H1 (cell line): ENCODE measurements around the gene NOL4L. TPM values are rescaled to one million over a fixed set of nuclear protein-coding genes. Genes with fewer than 3 reads are reported as not detected.

Source experiments
- CTCF ChIA-PET: fragments of 300-600 bp; sonication (Branson Sonifier 250); formaldehyde crosslinking; loops from one replicate; lab custom pipeline; 2021; ENCODE audit not compliant: partially characterized antibody; lab: Charles Lee
- POLR2A ChIA-PET: fragments of 300-600 bp; sonication (Branson Sonifier 250); formaldehyde crosslinking; loops from one replicate; lab custom pipeline; 2021; ENCODE audit warnings: inconsistent platforms; ENCODE audit not compliant: partially characterized antibody; lab: Charles Lee
- DNase-seq, 2 experiments: peaks; one replicate each; pipeline versions ENCODE4 v3.0.0 to v3.0.0-alpha.2; 2010 to 2022; ENCODE audit warnings: low spot score in 2 of 2, low read depth in 1 of 2, mixed read lengths in 1 of 2
- FAIRE-seq: peaks from 2 replicates; lab custom pipeline; 2011; peaks lifted over from hg19 to GRCh38; lab: Jason Lieb, UNC
- H2AFZ ChIP-seq: 2 replicates; pipeline ENCODE4 v1.8.1; 2012; ENCODE audit warnings: low read length, inconsistent platforms
- H2AK5ac ChIP-seq: 2 replicates; pipeline ENCODE4 v1.6.1; 2013; ENCODE audit warnings: low read depth, low read length
- H2BK120ac ChIP-seq: replicated peaks from 2 replicates; pipeline ENCODE3; 2013; ENCODE audit warnings: low read depth, low read length, inconsistent platforms
- H2BK12ac ChIP-seq: 2 replicates; pipeline ENCODE4 v1.6.1; 2013; ENCODE audit warnings: low read depth, low read length
- H2BK15ac ChIP-seq: 2 replicates; pipeline ENCODE4 v1.6.1; 2013; ENCODE audit warnings: low read length
- H2BK20ac ChIP-seq: 2 replicates; pipeline ENCODE4 v1.6.1; 2013; ENCODE audit warnings: low read length
- H2BK5ac ChIP-seq: 2 replicates; pipeline ENCODE4 v1.6.1; 2013; ENCODE audit warnings: low read depth, low read length
- H3K14ac ChIP-seq: 2 replicates; pipeline ENCODE4 v1.6.1; 2013; ENCODE audit warnings: inconsistent platforms; ENCODE audit not compliant: insufficient read length
- H3K18ac ChIP-seq: 2 replicates; pipeline ENCODE4 v1.6.1; 2013; ENCODE audit warnings: low read length; ENCODE audit errors: extremely low read depth
- H3K23ac ChIP-seq: 2 replicates; pipeline ENCODE4 v1.6.1; 2013; ENCODE audit warnings: inconsistent platforms; ENCODE audit not compliant: insufficient read length
- H3K23me2 ChIP-seq: 2 replicates; pipeline ENCODE4 v1.6.1; 2013; ENCODE audit warnings: low read depth, low read length
- H3K27ac ChIP-seq: 2 replicates; pipeline ENCODE4 v1.6.1; 2011; ENCODE audit warnings: low read depth, low read length, inconsistent platforms
- H3K27me3 ChIP-seq, 4 experiments: replicated peaks in 1 of 4; 1 replicate in 1 of 4; 2 replicates in 3 of 4; pipeline versions ENCODE4 v1.6.1 to v1.8.1; 2011 to 2013; ENCODE audit warnings: low read length in 3 of 4, mild to moderate bottlenecking in 3 of 4, inconsistent platforms in 2 of 4, mixed read lengths in 2 of 4, moderate library complexity in 1 of 4; ENCODE audit not compliant: control insufficient read depth in 3 of 4, insufficient read depth in 3 of 4; ENCODE audit errors: extremely low read depth in 1 of 4
- H3K36me3 ChIP-seq, 4 experiments: 2 replicates each; pipeline versions ENCODE4 v1.6.1 to v1.8.1; 2011 to 2013; ENCODE audit warnings: mild to moderate bottlenecking in 4 of 4, low read length in 3 of 4, moderate library complexity in 2 of 4, control low read depth in 1 of 4, inconsistent platforms in 1 of 4; ENCODE audit not compliant: insufficient read depth in 4 of 4, control insufficient read depth in 2 of 4
- H3K4ac ChIP-seq: replicated peaks from 2 replicates; pipeline ENCODE3; 2013; ENCODE audit warnings: low read length, low read depth, mixed read lengths, inconsistent platforms; ENCODE audit not compliant: insufficient read length
- H3K4me1 ChIP-seq, 4 experiments: replicated peaks in 1 of 4; 1 replicate in 1 of 4; 2 replicates in 3 of 4; pipeline versions ENCODE4 v1.6.1 to v1.8.1; 2011 to 2013; ENCODE audit warnings: low read length in 3 of 4, inconsistent platforms in 2 of 4, mixed read lengths in 1 of 4; ENCODE audit not compliant: insufficient read depth in 4 of 4, control insufficient read depth in 3 of 4
- H3K4me2 ChIP-seq, 2 experiments: 2 replicates each; pipeline versions ENCODE4 v1.6.1 to v1.8.1; 2011 to 2013; ENCODE audit warnings: low read depth in 2 of 2, low read length in 2 of 2, control low read depth in 1 of 2, inconsistent platforms in 1 of 2, mild to moderate bottlenecking in 1 of 2; ENCODE audit not compliant: insufficient read depth in 1 of 2
- H3K4me3 ChIP-seq, 4 experiments: fragments of 200-600, 300-600 bp in 1 of 4; sonication (generic), shearing (Covaris generic), sonication (Bioruptor Twin) in 1 of 4; 2 replicates each; pipeline versions ENCODE4 v1.5.1 to v1.8.1; 2011 to 2016; ENCODE audit warnings: low read length in 4 of 4, low read depth in 3 of 4, control low read depth in 2 of 4, inconsistent platforms in 2 of 4, mild to moderate bottlenecking in 2 of 4, mixed read lengths in 1 of 4, moderate library complexity in 1 of 4; ENCODE audit not compliant: insufficient read depth in 2 of 4; ENCODE audit errors: extremely low read depth in 1 of 4
- H3K56ac ChIP-seq: replicated peaks from 2 replicates; pipeline ENCODE3; 2013; ENCODE audit warnings: low read depth, mild to moderate bottlenecking, mixed read lengths, low read length, inconsistent platforms; ENCODE audit not compliant: insufficient read length
- H3K79me1 ChIP-seq: 2 replicates; pipeline ENCODE4 v1.6.1; 2013; ENCODE audit warnings: low read depth, low read length, control low read depth
- H3K79me2 ChIP-seq, 2 experiments: 2 replicates each; pipeline versions ENCODE4 v1.6.1 to v1.8.1; 2012 to 2013; ENCODE audit warnings: low read length in 2 of 2, mild to moderate bottlenecking in 2 of 2, inconsistent platforms in 1 of 2; ENCODE audit not compliant: insufficient read depth in 2 of 2, control insufficient read depth in 1 of 2
- H3K9ac ChIP-seq, 4 experiments: replicated peaks in 1 of 4; 1 replicate in 1 of 4; 2 replicates in 3 of 4; pipeline versions ENCODE4 v1.6.1 to v1.8.1; 2011 to 2013; ENCODE audit warnings: low read depth in 3 of 4, low read length in 3 of 4, control low read depth in 2 of 4, mild to moderate bottlenecking in 2 of 4, moderate library complexity in 2 of 4, inconsistent platforms in 1 of 4; ENCODE audit errors: extremely low read depth in 1 of 4
- H3K9me3 ChIP-seq, 2 experiments: 2 replicates each; pipeline versions ENCODE4 v1.6.1 to v1.8.1; 2012 to 2013; ENCODE audit warnings: mild to moderate bottlenecking in 2 of 2, moderate library complexity in 2 of 2, control low read depth in 1 of 2, inconsistent platforms in 1 of 2, low read depth in 1 of 2, low read length in 1 of 2, mixed read lengths in 1 of 2; ENCODE audit not compliant: insufficient read depth in 2 of 2
- H4K20me1 ChIP-seq, 2 experiments: replicated peaks in 1 of 2; 2 replicates each; pipeline versions ENCODE3 to v1.8.1; 2011 to 2013; ENCODE audit warnings: inconsistent platforms in 2 of 2, low read length in 2 of 2, mild to moderate bottlenecking in 1 of 2; ENCODE audit not compliant: insufficient read depth in 2 of 2, control insufficient read depth in 1 of 2
- H4K5ac ChIP-seq: 2 replicates; pipeline ENCODE4 v1.6.1; 2013; ENCODE audit warnings: low read length, low read depth, mixed read lengths, inconsistent platforms; ENCODE audit not compliant: insufficient read length
- H4K8ac ChIP-seq: 2 replicates; pipeline ENCODE4 v1.8.0; 2013; ENCODE audit warnings: mild to moderate bottlenecking, moderate library complexity, low read length, inconsistent platforms; ENCODE audit not compliant: insufficient read depth; ENCODE audit errors: extremely low read depth
- H4K91ac ChIP-seq: replicated peaks from 2 replicates; pipeline ENCODE3; 2013; ENCODE audit warnings: low read length, mixed read lengths, inconsistent platforms; ENCODE audit not compliant: insufficient read length
- ATF3 ChIP-seq: IDR thresholded peaks from 2 replicates; pipeline ENCODE4 v1.6.1; 2011; ENCODE audit warnings: low read depth, mild to moderate bottlenecking, low read length; ENCODE audit not compliant: insufficient read depth
- BACH1 ChIP-seq: IDR thresholded peaks from 2 replicates; pipeline ENCODE4 v1.6.1; 2012; ENCODE audit warnings: low read length, improper control_type of control experiment
- CBX8 ChIP-seq: fragments of 300-800, 300-1000 bp; sonication (generic); IDR thresholded peaks from 2 replicates; pipeline ENCODE4 v1.7.1; 2016; ENCODE audit warnings: low read depth, low read length, borderline replicate concordance
- EGR1 ChIP-seq: IDR thresholded peaks from 2 replicates; pipeline ENCODE4 v1.6.1; 2011; ENCODE audit warnings: low read depth, low read length, borderline replicate concordance
- EZH2 ChIP-seq: fragments of 200-600 bp; sonication (generic); IDR thresholded peaks from 2 replicates; pipeline ENCODE4 v1.7.1; 2012; ENCODE audit warnings: low read depth, mild to moderate bottlenecking, moderate library complexity, low read length, inconsistent platforms; ENCODE audit not compliant: severe bottlenecking
- HDAC2 ChIP-seq, 2 experiments: fragments of 300-600 bp in 1 of 2; sonication (generic) in 1 of 2; IDR thresholded peaks; 2 replicates each; pipeline ENCODE4 v1.6.1; 2011 to 2012; ENCODE audit warnings: low read depth in 2 of 2, low read length in 2 of 2, mild to moderate bottlenecking in 2 of 2, moderate library complexity in 2 of 2, borderline replicate concordance in 1 of 2, inconsistent platforms in 1 of 2
- HDAC6 ChIP-seq: IDR thresholded peaks from one replicate; pipeline ENCODE4 v1.7.1; 2012; ENCODE audit warnings: low read depth, mild to moderate bottlenecking, inconsistent platforms, low read length, moderate library complexity
- TEAD4 ChIP-seq: IDR thresholded peaks from 2 replicates; pipeline ENCODE4 v1.6.1; 2012; ENCODE audit warnings: low read depth, low read length, inconsistent platforms, mixed read lengths
- USF2 ChIP-seq: IDR thresholded peaks from 2 replicates; pipeline ENCODE4 v1.6.1; 2011; ENCODE audit warnings: low read length, improper control_type of control experiment
- WGBS, 2 experiments: shearing (Covaris generic) in 1 of 2; methylation state at CpG; one replicate each; pipeline versions ENCODE4 v1.1.6 to v1.1.7; 2013 to 2015; ENCODE audit warnings: low lambda C conversion rate in 2 of 2, mixed read lengths in 2 of 2, inconsistent platforms in 1 of 2, low coverage in 1 of 2, missing lambda C conversion rate in 1 of 2; ENCODE audit not compliant: insufficient replicate concordance in 2 of 2, insufficient coverage in 1 of 2, insufficient read length in 1 of 2; ENCODE audit errors: extremely low coverage in 1 of 2, missing lambda C conversion rate in 1 of 2; 5-methylcytosine and 5-hydroxymethylcytosine counted together
- polyA plus RNA-seq, 7 experiments: library from polyadenylated mRNA; depleted of rRNA in 3 of 7; stranded (reverse) in 5 of 7; unstranded in 2 of 7; fragments of >200 nt in 5 of 7; fragments of 200-250 nt in 2 of 7; gene quantifications; 1 replicate in 5 of 7; 2 replicates in 1 of 7; 4 replicates in 1 of 7; pipeline versions ENCODE4 v1.2.1 to v1.2.3, GENCODE V29; 2011 to 2013; ENCODE audit warnings: missing spikeins in 2 of 7, mixed read lengths in 2 of 7
- total RNA-seq: library from RNA; stranded (reverse); fragmentation: NEBNext Ultra II Directional; extraction: Animal tissue kit (Norgen Biotek cat#: 25700); gene quantifications from 2 replicates; pipeline ENCODE4 v1.2.1, GENCODE V29; 2021
- TF ChIP-seq, protein P1 (sequence below): IDR thresholded peaks from 2 replicates; pipeline ENCODE4 v1.6.1; 2012; ENCODE audit warnings: low read length, inconsistent platforms

The NOL4L gene
- total and polyA plus RNA-seq, 2 of the 8 experiments (the other 6 are each of a cell fraction or from before 2014, with no cell fraction given): 15.3 to 23.7 TPM

- H2AFZ ChIP-seq: no peak overlapping the region
- H3K4ac ChIP-seq: no peak overlapping the region
- ChIA-PET POLR2A (no interaction called here), CTCF (no interaction called here)
- no peaks in the 10 kb centered on the region for H3K4me1 ChIP-seq
- H4K5ac ChIP-seq: no peak overlapping the region
- H3K56ac ChIP-seq: no peak overlapping the region
- no peaks in the 10 kb centered on the region for H3K79me2 ChIP-seq
- H3K9me3 ChIP-seq: no peaks in the 10 kb centered on the region
- H3K4me2 ChIP-seq: no peak overlapping the region
- H3K27ac ChIP-seq: no peak overlapping the region
- H3K36me3 ChIP-seq: no peaks in the 10 kb centered on the region; a peak in 1 of 8 replicates
- no peak overlapping the region for H2BK12ac ChIP-seq
- H2AK5ac ChIP-seq: no peak overlapping the region
- no peak overlapping the region for H3K14ac ChIP-seq
- no peak overlapping the region for H3K23ac ChIP-seq
- no peak overlapping the region for H3K18ac ChIP-seq
- H2BK20ac ChIP-seq: no peak overlapping the region
- H2BK15ac ChIP-seq: no peak overlapping the region
- DNase-seq (no peak), FAIRE-seq (no peak)
- H3K23me2 ChIP-seq: no peaks in the 10 kb centered on the region
- H4K8ac ChIP-seq: no peak overlapping the region
- H3K79me1 ChIP-seq: no peaks in the 10 kb centered on the region
- whole genome bisulfite sequencing, 2 experiments: 92% methylated on average over 11 of the region's 11 CpGs; no CpG with 5 or more reads in 1 of the 2 experiments
- no peak overlapping the region for H4K91ac ChIP-seq
- H2BK5ac ChIP-seq: no peak overlapping the region
- no peaks in the 10 kb centered on the region for H3K27me3 ChIP-seq
- H2BK120ac ChIP-seq: no peak overlapping the region
- H3K9ac ChIP-seq: no peak overlapping the region
- peaks cover 0 to 2% of the 10 kb centered on the region in 2 experiments for H4K20me1 ChIP-seq
- no peak overlapping the region for H3K4me3 ChIP-seq
- no peak for TF ChIP-seq BACH1
- TF ChIP-seq EZH2: no peak
- no peak for TF ChIP-seq EGR1
- no peak for TF ChIP-seq USF2
- no peak for TF ChIP-seq HDAC6
- TF ChIP-seq ATF3: no peak
- TF ChIP-seq, protein P1, sequence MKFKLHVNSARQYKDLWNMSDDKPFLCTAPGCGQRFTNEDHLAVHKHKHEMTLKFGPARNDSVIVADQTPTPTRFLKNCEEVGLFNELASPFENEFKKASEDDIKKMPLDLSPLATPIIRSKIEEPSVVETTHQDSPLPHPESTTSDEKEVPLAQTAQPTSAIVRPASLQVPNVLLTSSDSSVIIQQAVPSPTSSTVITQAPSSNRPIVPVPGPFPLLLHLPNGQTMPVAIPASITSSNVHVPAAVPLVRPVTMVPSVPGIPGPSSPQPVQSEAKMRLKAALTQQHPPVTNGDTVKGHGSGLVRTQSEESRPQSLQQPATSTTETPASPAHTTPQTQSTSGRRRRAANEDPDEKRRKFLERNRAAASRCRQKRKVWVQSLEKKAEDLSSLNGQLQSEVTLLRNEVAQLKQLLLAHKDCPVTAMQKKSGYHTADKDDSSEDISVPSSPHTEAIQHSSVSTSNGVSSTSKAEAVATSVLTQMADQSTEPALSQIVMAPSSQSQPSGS: no peak
- no peak for TF ChIP-seq CBX8
- no peak for TF ChIP-seq HDAC2 (IDR thresholded peaks at IDR 0.05; ENCODE audit: borderline replicate concordance in 1 of 2, low read depth in 2 of 2, low read length in 2 of 2)
- TF ChIP-seq TEAD4: no peak
Observed at GRCh38 chr20:32397567-32398084, 187.5 kb downstream of the NOL4L start.
